Pancreas (tissue), 10 donors: ENCODE data around the gene VWC2L. TPM values are rescaled to one million over a fixed set of nuclear protein-coding genes. Genes with fewer than 3 reads are reported as not detected.

Experiments
- ATAC-seq, 4 donors: fragments of 200-7000 bp; cut with Tn5 transposase; one replicate each; pipeline versions ENCODE4 v1.8.0 to v1.9.1; 2020; ENCODE audit warnings: mild to moderate bottlenecking in 4 of 4, moderate library complexity in 4 of 4
- DNase-seq, 6 donors: peaks; one replicate each; pipeline ENCODE4 v3.0.0-alpha.2; 2020
- FAIRE-seq: peaks from 2 replicates; lab custom pipeline; 2012; peaks lifted over from hg19 to GRCh38; lab: Jason Lieb, UNC
- H3K27ac ChIP-seq, 4 donors: fragments of 200-600 bp; sonication (generic); 1 replicate in 3 of 4; 2 replicates in 1 of 4; pipeline versions ENCODE4 v1.5.0 to v1.8.0; 2020
- H3K27me3 ChIP-seq, 4 donors: fragments of 200-600 bp; one replicate each; pipeline ENCODE4 v1.8.0; 2021
- H3K36me3 ChIP-seq, 3 donors: fragments of 200-600 bp; sonication (generic) in 1 of 3; one replicate each; pipeline versions ENCODE4 v1.5.0 to v1.8.0; 2020 to 2021
- H3K4me1 ChIP-seq, 3 donors: fragments of 200-600 bp; one replicate each; pipeline ENCODE4 v1.8.0; 2021
- H3K4me3 ChIP-seq, 4 donors: fragments of 200-600 bp; sonication (generic) in 2 of 4; one replicate each; pipeline versions ENCODE4 v1.5.0 to v1.8.0; 2020 to 2021
- H3K9me3 ChIP-seq, 4 donors: fragments of 200-600 bp; one replicate each; pipeline ENCODE4 v1.8.0; 2021
- CTCF ChIP-seq, 4 donors: fragments of 200-600 bp; sonication (generic) in 3 of 4; IDR thresholded peaks; one replicate each; pipeline versions ENCODE4 v1.5.0 to v1.8.0; 2021; ENCODE audit warnings: antibody characterized with exemption in 4 of 4
- WGBS, 2 donors: extraction: QIAGEN DNeasy Blood & Tissue Kit; methylation state at CpG; one replicate each; pipeline ENCODE4 v1.1.7; 2013; 5-methylcytosine and 5-hydroxymethylcytosine counted together
- intact Hi-C, 3 donors: fragments of 100-400 bp; cut with DNase I; formaldehyde crosslinking; loops; one replicate each; pipeline versions ENCODE4 v1.11.1 to v1.14.2; 2022
- polyA plus RNA-seq, 2 donors: library from polyadenylated mRNA; stranded (reverse); fragments of 200-250 nt; gene quantifications; one replicate each; pipeline ENCODE4 v1.2.3, GENCODE V29; 2013
- total RNA-seq, 6 donors: library from RNA; stranded (reverse); fragmentation: NEBNext Ultra II Directional in 4 of 6; extraction: Animal tissue kit (Norgen Biotek cat#: 25700) in 4 of 6; gene quantifications; one replicate each; pipeline versions ENCODE4 v1.2.1 to v1.2.4, GENCODE V29; 2021 to 2023
- donor health status: healthy with polysubstance abuse.
- donor health status: DM: no; HTN: no; CAD: no; lungs with moderate emphysema.
- donor health status: DM: no; HTN: no; CAD: no.
- donor health status: control.
- donor health status: control.
- donor health status: Bipolar disorder and iron deficiency.
- donor health status: DM: yes; HTN: yes; CAD: no.
- donor health status: DM: no; HTN: no; CAD: no.
- donor health status: DM: no; HTN: no; CAD: no.
- donor health status: DM: yes; HTN: yes; CAD: no.

VWC2L gene
- under 1 TPM in 3 of 6 donors, not detected in 3; 0.08 to 0.09 (median 0.09) TPM for total RNA-seq
- under 1 TPM in 1 of 2 donors, not detected in 1; 0.12 TPM for polyA plus RNA-seq

GRCh38 chr2:214410918-214411554 lies at the start of gene VWC2L:
Gene VWC2L (plus strand): TSS chr2:214411054. CDS start chr2:214414194, 3,140 bp downstream.
- Histone ChIP-seq H3K4me1 (no peaks in the 10 kb centered on the region), H3K36me3 (no peaks in the 10 kb centered on the region), H3K27me3 (no peaks in the 10 kb centered on the region), H3K9me3 (no peaks in the 10 kb centered on the region), H3K27ac (no peak within 1 kb of the TSS), H3K4me3 (no peak within 1 kb of the TSS)
- intact Hi-C loops: no loop called here
- 10% methylated on average over 19 of the region's 19 CpGs for WGBS, 2 donors
- no peak for TF ChIP-seq CTCF (IDR thresholded peaks at IDR 0.05)
- ATAC-seq: peak; percentile 40 to 94 (median 86)
- peak; percentile 21 to 78 (median 64) for DNase-seq
- FAIRE-seq: no peak

- Histone ChIP-seq H3K4me3 (no peak overlapping the region), H3K4me1 (no peaks in the 10 kb centered on the region), H3K36me3 (no peaks in the 10 kb centered on the region), H3K9me3 (no peaks in the 10 kb centered on the region), H3K27ac (no peak overlapping the region), H3K27me3 (no peaks in the 10 kb centered on the region)
- DNase-seq: no peak
- no peak for TF ChIP-seq CTCF (IDR thresholded peaks at IDR 0.05)
- intact Hi-C loops: no loop called here
- WGBS, 2 donors: 64 to 67% methylated on average over 4 of the region's 4 CpGs
- FAIRE-seq: no peak
- ATAC-seq: no peak
Observed at GRCh38 chr2:214361116-214361515, 49.7 kb upstream of the VWC2L start.

- H3K27me3 ChIP-seq: no peaks in the 10 kb centered on the region
- H3K9me3 ChIP-seq: no peaks in the 10 kb centered on the region
- H3K27ac ChIP-seq: no peak overlapping the region
- no peaks in the 10 kb centered on the region for H3K36me3 ChIP-seq
- no peak for TF ChIP-seq CTCF (IDR thresholded peaks at IDR 0.05)
- intact Hi-C loops: no loop called here
- ATAC-seq: no peak
- no peak overlapping the region for H3K4me3 ChIP-seq
- FAIRE-seq: no peak
- H3K4me1 ChIP-seq: no peaks in the 10 kb centered on the region
- 86 to 89% methylated on average over 1 of the region's 1 CpG for WGBS, 2 donors
- DNase-seq: no peak
Observed at GRCh38 chr2:214365549-214365948, 45.3 kb upstream of the VWC2L start.

- no peaks in the 10 kb centered on the region for H3K9me3 ChIP-seq
- DNase-seq: no peak
- 30 to 39% methylated on average over 3 of the region's 3 CpGs for WGBS, 2 donors
- intact Hi-C loops: no loop called here
- no peak overlapping the region for H3K27ac ChIP-seq
- FAIRE-seq: no peak
- H3K4me3 ChIP-seq: no peak overlapping the region
- no peak for TF ChIP-seq CTCF (IDR thresholded peaks at IDR 0.05)
- H3K27me3 ChIP-seq: no peaks in the 10 kb centered on the region
- no peaks in the 10 kb centered on the region for H3K36me3 ChIP-seq
- no peak for ATAC-seq
- no peaks in the 10 kb centered on the region for H3K4me1 ChIP-seq
Observed at GRCh38 chr2:214367171-214367570, 43.7 kb upstream of the VWC2L start.

GRCh38 chr2:214376618-214377285 lies 34.1 kb upstream of the VWC2L start:
- no peak overlapping the region for H3K4me3 ChIP-seq
- H3K9me3 ChIP-seq: no peaks in the 10 kb centered on the region
- H3K27ac ChIP-seq: no peak overlapping the region
- H3K4me1 ChIP-seq: no peaks in the 10 kb centered on the region
- DNase-seq (no peak), FAIRE-seq (no peak), ATAC-seq (no peak)
- no peaks in the 10 kb centered on the region for H3K27me3 ChIP-seq
- intact Hi-C loops: no loop called here
- no peaks in the 10 kb centered on the region for H3K36me3 ChIP-seq
- 74 to 82% methylated on average over 7 of the region's 7 CpGs for WGBS, 2 donors
- no peak for TF ChIP-seq CTCF (IDR thresholded peaks at IDR 0.05)
